HG03066 (cell line): ENCODE data around the gene MGAT5B.

ENCODE experiments used
- ATAC-seq: cut with Tn5 transposase; IDR thresholded peaks from one replicate; pipeline ENCODE4 v1.9.1; 2021; ENCODE audit warnings: low read depth; ENCODE audit not compliant: unreplicated experiment

The MGAT5B gene

GRCh38 chr17:76877437-76877836 lies 9.2 kb downstream of the MGAT5B start:
- ATAC-seq: no peak

GRCh38 chr17:76878568-76878967 lies 10.4 kb downstream of the MGAT5B start:
- no peak for ATAC-seq

GRCh38 chr17:76879254-76879653 lies 11.1 kb downstream of the MGAT5B start:
- no peak for ATAC-seq

GRCh38 chr17:76879691-76880090 lies 11.5 kb downstream of the MGAT5B start:
- ATAC-seq: no peak

GRCh38 chr17:76880268-76880667 lies 12.1 kb downstream of the MGAT5B start:
- no peak for ATAC-seq

GRCh38 chr17:76880971-76881370 lies 12.8 kb downstream of the MGAT5B start:
- ATAC-seq: no peak

GRCh38 chr17:76881408-76881807 lies 13.2 kb downstream of the MGAT5B start:
- ATAC-seq: no peak

- ATAC-seq: no peak
These were observed 13.8 kb downstream of the MGAT5B start for GRCh38 chr17:76881966-76882365.

- ATAC-seq: no peak
These were observed 15.7 kb downstream of the MGAT5B start for GRCh38 chr17:76883744-76884525.

- ATAC-seq: no peak
These were observed 17.0 kb downstream of the MGAT5B start for GRCh38 chr17:76884995-76885893.

GRCh38 chr17:76885894-76886290 lies 17.7 kb downstream of the MGAT5B start:
- ATAC-seq: no peak

- no peak for ATAC-seq
These were observed 18.2 kb downstream of the MGAT5B start for GRCh38 chr17:76886395-76886794.

- no peak for ATAC-seq
These were observed 19.6 kb downstream of the MGAT5B start for GRCh38 chr17:76887802-76888201.

- no peak for ATAC-seq
These were observed 20.5 kb downstream of the MGAT5B start for GRCh38 chr17:76888661-76889060.

- no peak for ATAC-seq
These were observed 21.1 kb downstream of the MGAT5B start for GRCh38 chr17:76889323-76889722.

GRCh38 chr17:76892329-76892728 lies 24.1 kb downstream of the MGAT5B start:
- ATAC-seq: no peak

GRCh38 chr17:76893623-76894334 lies 25.6 kb downstream of the MGAT5B start:
- ATAC-seq: no peak

GRCh38 chr17:76894842-76895241 lies 26.6 kb downstream of the MGAT5B start:
- no peak for ATAC-seq

- no peak for ATAC-seq
These were observed 28.8 kb downstream of the MGAT5B start for GRCh38 chr17:76897023-76897422.

GRCh38 chr17:76899414-76899813 lies 31.2 kb downstream of the MGAT5B start:
- ATAC-seq: no peak

- no peak for ATAC-seq
These were observed 32.5 kb downstream of the MGAT5B start for GRCh38 chr17:76900723-76901122.
